GM23338 (cell line): ENCODE measurements around the gene SBF1.

Experiments
- CREB1 ChIP-seq: fragments of 250-450 bp; sonication (Bioruptor Pico); IDR thresholded peaks from 2 replicates; pipeline ENCODE4 v1.5.0; 2020; ENCODE audit warnings: low read depth, mild to moderate bottlenecking, moderate library complexity
- EZH2 ChIP-seq: fragments of 200-600 bp; sonication (generic); IDR thresholded peaks from one replicate; pipeline ENCODE4 v1.8.0; 2017; ENCODE audit warnings: antibody characterized with exemption, mild to moderate bottlenecking, low read depth; ENCODE audit not compliant: unreplicated experiment
- EZH2phosphoT487 ChIP-seq: fragments of 200-600 bp; sonication (generic); IDR thresholded peaks from one replicate; pipeline ENCODE4 v1.8.1; 2018; ENCODE audit warnings: antibody characterized with exemption; ENCODE audit not compliant: unreplicated experiment
- JUNB ChIP-seq: IDR thresholded peaks from one replicate; pipeline ENCODE4 v1.6.1; 2016; ENCODE audit warnings: antibody characterized with exemption; ENCODE audit not compliant: unreplicated experiment
- POLR2AphosphoS5 ChIP-seq: IDR thresholded peaks from 2 replicates; pipeline ENCODE4 v1.6.1; 2016; ENCODE audit warnings: antibody characterized with exemption, low read depth
- TF ChIP-seq, protein P1 (sequence below), 2 experiments: fragments of 200-600 bp in 1 of 2; sonication (generic) in 1 of 2; conservative IDR thresholded peaks; 2 replicates each; pipeline versions ENCODE4 v1.5.1 to v1.6.1; 2016 to 2017; ENCODE audit warnings: antibody characterized with exemption in 2 of 2, low read depth in 2 of 2, mild to moderate bottlenecking in 2 of 2, moderate library complexity in 1 of 2
- TF ChIP-seq, protein P2 (sequence below): IDR thresholded peaks from 2 replicates; pipeline ENCODE4 v1.6.1; 2016; ENCODE audit warnings: antibody characterized with exemption

DNA sequence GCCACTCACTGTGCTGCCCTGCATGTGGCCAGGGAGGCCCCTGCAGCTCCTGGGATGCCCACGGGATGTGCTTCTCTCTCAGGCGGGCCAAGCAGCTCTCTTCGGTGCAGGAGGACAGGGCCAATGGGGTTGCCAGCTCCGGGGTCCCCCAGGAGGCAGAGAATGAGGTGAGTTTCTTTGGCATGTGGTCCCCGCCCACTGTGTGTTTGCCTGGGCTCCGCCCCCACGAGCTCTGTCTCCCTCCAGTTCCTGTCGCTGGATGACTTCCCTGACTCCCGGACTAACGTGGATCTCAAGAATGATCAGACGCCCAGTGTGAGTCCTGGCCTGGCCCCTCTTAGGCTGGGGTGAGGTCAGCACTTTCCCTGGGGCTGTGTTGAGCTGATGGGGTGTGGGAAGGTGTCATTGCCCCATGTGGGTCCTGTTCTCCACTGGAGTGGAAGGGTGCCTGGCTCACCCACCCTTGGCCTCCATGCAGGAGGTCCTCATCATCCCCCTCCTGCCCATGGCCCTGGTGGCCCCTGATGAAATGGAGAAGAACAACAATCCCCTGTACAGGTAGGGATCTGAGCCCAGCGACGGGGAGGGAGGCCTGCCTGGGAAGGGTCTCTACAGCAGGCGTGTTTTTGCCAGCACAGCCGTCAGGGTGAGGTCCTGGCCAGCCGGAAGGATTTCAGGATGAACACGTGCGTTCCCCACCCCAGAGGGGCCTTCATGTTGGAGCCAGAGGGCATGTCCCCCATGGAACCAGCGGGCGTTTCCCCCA lies 42.8 kb upstream of the SBF1 start:
- TF ChIP-seq, protein P1, sequence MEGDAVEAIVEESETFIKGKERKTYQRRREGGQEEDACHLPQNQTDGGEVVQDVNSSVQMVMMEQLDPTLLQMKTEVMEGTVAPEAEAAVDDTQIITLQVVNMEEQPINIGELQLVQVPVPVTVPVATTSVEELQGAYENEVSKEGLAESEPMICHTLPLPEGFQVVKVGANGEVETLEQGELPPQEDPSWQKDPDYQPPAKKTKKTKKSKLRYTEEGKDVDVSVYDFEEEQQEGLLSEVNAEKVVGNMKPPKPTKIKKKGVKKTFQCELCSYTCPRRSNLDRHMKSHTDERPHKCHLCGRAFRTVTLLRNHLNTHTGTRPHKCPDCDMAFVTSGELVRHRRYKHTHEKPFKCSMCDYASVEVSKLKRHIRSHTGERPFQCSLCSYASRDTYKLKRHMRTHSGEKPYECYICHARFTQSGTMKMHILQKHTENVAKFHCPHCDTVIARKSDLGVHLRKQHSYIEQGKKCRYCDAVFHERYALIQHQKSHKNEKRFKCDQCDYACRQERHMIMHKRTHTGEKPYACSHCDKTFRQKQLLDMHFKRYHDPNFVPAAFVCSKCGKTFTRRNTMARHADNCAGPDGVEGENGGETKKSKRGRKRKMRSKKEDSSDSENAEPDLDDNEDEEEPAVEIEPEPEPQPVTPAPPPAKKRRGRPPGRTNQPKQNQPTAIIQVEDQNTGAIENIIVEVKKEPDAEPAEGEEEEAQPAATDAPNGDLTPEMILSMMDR (conservative IDR thresholded peaks at IDR 0.05; ENCODE audit: low read depth in 2 of 2): no peak
- TF ChIP-seq EZH2 (no peak), POLR2AphosphoS5 (no peak), JUNB (no peak), CREB1 (CRISPR knock-in tag) (no peak), EZH2phosphoT487 (no peak)
- TF ChIP-seq, protein P2, sequence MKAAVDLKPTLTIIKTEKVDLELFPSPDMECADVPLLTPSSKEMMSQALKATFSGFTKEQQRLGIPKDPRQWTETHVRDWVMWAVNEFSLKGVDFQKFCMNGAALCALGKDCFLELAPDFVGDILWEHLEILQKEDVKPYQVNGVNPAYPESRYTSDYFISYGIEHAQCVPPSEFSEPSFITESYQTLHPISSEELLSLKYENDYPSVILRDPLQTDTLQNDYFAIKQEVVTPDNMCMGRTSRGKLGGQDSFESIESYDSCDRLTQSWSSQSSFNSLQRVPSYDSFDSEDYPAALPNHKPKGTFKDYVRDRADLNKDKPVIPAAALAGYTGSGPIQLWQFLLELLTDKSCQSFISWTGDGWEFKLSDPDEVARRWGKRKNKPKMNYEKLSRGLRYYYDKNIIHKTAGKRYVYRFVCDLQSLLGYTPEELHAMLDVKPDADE: no peak
